H1 (cell line): ENCODE data around the gene TCIRG1. TPM values are rescaled to one million over a fixed set of nuclear protein-coding genes. Genes with fewer than 3 reads are reported as not detected.

Experiments used
- CTCF ChIA-PET: fragments of 300-600 bp; sonication (Branson Sonifier 250); formaldehyde crosslinking; loops from one replicate; lab custom pipeline; 2021; ENCODE audit not compliant: partially characterized antibody; lab: Charles Lee
- POLR2A ChIA-PET: fragments of 300-600 bp; sonication (Branson Sonifier 250); formaldehyde crosslinking; loops from one replicate; lab custom pipeline; 2021; ENCODE audit warnings: inconsistent platforms; ENCODE audit not compliant: partially characterized antibody; lab: Charles Lee
- DNase-seq, 2 experiments: peaks; one replicate each; pipeline versions ENCODE4 v3.0.0 to v3.0.0-alpha.2; 2010 to 2022; ENCODE audit warnings: low spot score in 2 of 2, low read depth in 1 of 2, mixed read lengths in 1 of 2
- FAIRE-seq: peaks from 2 replicates; lab custom pipeline; 2011; peaks lifted over from hg19 to GRCh38; lab: Jason Lieb, UNC
- H2AFZ ChIP-seq: 2 replicates; pipeline ENCODE4 v1.8.1; 2012; ENCODE audit warnings: low read length, inconsistent platforms
- H2AK5ac ChIP-seq: 2 replicates; pipeline ENCODE4 v1.6.1; 2013; ENCODE audit warnings: low read depth, low read length
- H2BK120ac ChIP-seq: replicated peaks from 2 replicates; pipeline ENCODE3; 2013; ENCODE audit warnings: low read depth, low read length, inconsistent platforms
- H2BK12ac ChIP-seq: 2 replicates; pipeline ENCODE4 v1.6.1; 2013; ENCODE audit warnings: low read depth, low read length
- H2BK15ac ChIP-seq: 2 replicates; pipeline ENCODE4 v1.6.1; 2013; ENCODE audit warnings: low read length
- H2BK20ac ChIP-seq: 2 replicates; pipeline ENCODE4 v1.6.1; 2013; ENCODE audit warnings: low read length
- H2BK5ac ChIP-seq: 2 replicates; pipeline ENCODE4 v1.6.1; 2013; ENCODE audit warnings: low read depth, low read length
- H3K14ac ChIP-seq: 2 replicates; pipeline ENCODE4 v1.6.1; 2013; ENCODE audit warnings: inconsistent platforms; ENCODE audit not compliant: insufficient read length
- H3K18ac ChIP-seq: 2 replicates; pipeline ENCODE4 v1.6.1; 2013; ENCODE audit warnings: low read length; ENCODE audit errors: extremely low read depth
- H3K23ac ChIP-seq: 2 replicates; pipeline ENCODE4 v1.6.1; 2013; ENCODE audit warnings: inconsistent platforms; ENCODE audit not compliant: insufficient read length
- H3K23me2 ChIP-seq: 2 replicates; pipeline ENCODE4 v1.6.1; 2013; ENCODE audit warnings: low read depth, low read length
- H3K27ac ChIP-seq: 2 replicates; pipeline ENCODE4 v1.6.1; 2011; ENCODE audit warnings: low read depth, low read length, inconsistent platforms
- H3K27me3 ChIP-seq, 4 experiments: replicated peaks in 1 of 4; 1 replicate in 1 of 4; 2 replicates in 3 of 4; pipeline versions ENCODE4 v1.6.1 to v1.8.1; 2011 to 2013; ENCODE audit warnings: low read length in 3 of 4, mild to moderate bottlenecking in 3 of 4, inconsistent platforms in 2 of 4, mixed read lengths in 2 of 4, moderate library complexity in 1 of 4; ENCODE audit not compliant: control insufficient read depth in 3 of 4, insufficient read depth in 3 of 4; ENCODE audit errors: extremely low read depth in 1 of 4
- H3K36me3 ChIP-seq, 4 experiments: 2 replicates each; pipeline versions ENCODE4 v1.6.1 to v1.8.1; 2011 to 2013; ENCODE audit warnings: mild to moderate bottlenecking in 4 of 4, low read length in 3 of 4, moderate library complexity in 2 of 4, control low read depth in 1 of 4, inconsistent platforms in 1 of 4; ENCODE audit not compliant: insufficient read depth in 4 of 4, control insufficient read depth in 2 of 4
- H3K4ac ChIP-seq: replicated peaks from 2 replicates; pipeline ENCODE3; 2013; ENCODE audit warnings: low read length, low read depth, mixed read lengths, inconsistent platforms; ENCODE audit not compliant: insufficient read length
- H3K4me1 ChIP-seq, 4 experiments: replicated peaks in 1 of 4; 1 replicate in 1 of 4; 2 replicates in 3 of 4; pipeline versions ENCODE4 v1.6.1 to v1.8.1; 2011 to 2013; ENCODE audit warnings: low read length in 3 of 4, inconsistent platforms in 2 of 4, mixed read lengths in 1 of 4; ENCODE audit not compliant: insufficient read depth in 4 of 4, control insufficient read depth in 3 of 4
- H3K4me2 ChIP-seq, 2 experiments: 2 replicates each; pipeline versions ENCODE4 v1.6.1 to v1.8.1; 2011 to 2013; ENCODE audit warnings: low read depth in 2 of 2, low read length in 2 of 2, control low read depth in 1 of 2, inconsistent platforms in 1 of 2, mild to moderate bottlenecking in 1 of 2; ENCODE audit not compliant: insufficient read depth in 1 of 2
- H3K4me3 ChIP-seq, 4 experiments: fragments of 200-600, 300-600 bp in 1 of 4; sonication (generic), shearing (Covaris generic), sonication (Bioruptor Twin) in 1 of 4; 2 replicates each; pipeline versions ENCODE4 v1.5.1 to v1.8.1; 2011 to 2016; ENCODE audit warnings: low read length in 4 of 4, low read depth in 3 of 4, control low read depth in 2 of 4, inconsistent platforms in 2 of 4, mild to moderate bottlenecking in 2 of 4, mixed read lengths in 1 of 4, moderate library complexity in 1 of 4; ENCODE audit not compliant: insufficient read depth in 2 of 4; ENCODE audit errors: extremely low read depth in 1 of 4
- H3K56ac ChIP-seq: replicated peaks from 2 replicates; pipeline ENCODE3; 2013; ENCODE audit warnings: low read depth, mild to moderate bottlenecking, mixed read lengths, low read length, inconsistent platforms; ENCODE audit not compliant: insufficient read length
- H3K79me1 ChIP-seq: 2 replicates; pipeline ENCODE4 v1.6.1; 2013; ENCODE audit warnings: low read depth, low read length, control low read depth
- H3K79me2 ChIP-seq, 2 experiments: 2 replicates each; pipeline versions ENCODE4 v1.6.1 to v1.8.1; 2012 to 2013; ENCODE audit warnings: low read length in 2 of 2, mild to moderate bottlenecking in 2 of 2, inconsistent platforms in 1 of 2; ENCODE audit not compliant: insufficient read depth in 2 of 2, control insufficient read depth in 1 of 2
- H3K9ac ChIP-seq, 4 experiments: replicated peaks in 1 of 4; 1 replicate in 1 of 4; 2 replicates in 3 of 4; pipeline versions ENCODE4 v1.6.1 to v1.8.1; 2011 to 2013; ENCODE audit warnings: low read depth in 3 of 4, low read length in 3 of 4, control low read depth in 2 of 4, mild to moderate bottlenecking in 2 of 4, moderate library complexity in 2 of 4, inconsistent platforms in 1 of 4; ENCODE audit errors: extremely low read depth in 1 of 4
- H3K9me3 ChIP-seq, 2 experiments: 2 replicates each; pipeline versions ENCODE4 v1.6.1 to v1.8.1; 2012 to 2013; ENCODE audit warnings: mild to moderate bottlenecking in 2 of 2, moderate library complexity in 2 of 2, control low read depth in 1 of 2, inconsistent platforms in 1 of 2, low read depth in 1 of 2, low read length in 1 of 2, mixed read lengths in 1 of 2; ENCODE audit not compliant: insufficient read depth in 2 of 2
- H4K20me1 ChIP-seq, 2 experiments: replicated peaks in 1 of 2; 2 replicates each; pipeline versions ENCODE3 to v1.8.1; 2011 to 2013; ENCODE audit warnings: inconsistent platforms in 2 of 2, low read length in 2 of 2, mild to moderate bottlenecking in 1 of 2; ENCODE audit not compliant: insufficient read depth in 2 of 2, control insufficient read depth in 1 of 2
- H4K5ac ChIP-seq: 2 replicates; pipeline ENCODE4 v1.6.1; 2013; ENCODE audit warnings: low read length, low read depth, mixed read lengths, inconsistent platforms; ENCODE audit not compliant: insufficient read length
- H4K8ac ChIP-seq: 2 replicates; pipeline ENCODE4 v1.8.0; 2013; ENCODE audit warnings: mild to moderate bottlenecking, moderate library complexity, low read length, inconsistent platforms; ENCODE audit not compliant: insufficient read depth; ENCODE audit errors: extremely low read depth
- H4K91ac ChIP-seq: replicated peaks from 2 replicates; pipeline ENCODE3; 2013; ENCODE audit warnings: low read length, mixed read lengths, inconsistent platforms; ENCODE audit not compliant: insufficient read length
- CBX5 ChIP-seq: fragments of 300-800, 300-1000 bp; sonication (generic); IDR thresholded peaks from 2 replicates; pipeline ENCODE4 v1.7.1; 2016; ENCODE audit warnings: antibody characterized with exemption, low read length, low read depth
- CHD1 ChIP-seq: IDR thresholded peaks from 2 replicates; pipeline ENCODE4 v1.6.1; 2012; ENCODE audit warnings: low read depth, low read length, improper control_type of control experiment
- CTBP2 ChIP-seq: IDR thresholded peaks from 2 replicates; pipeline ENCODE4 v1.7.0; 2011; ENCODE audit warnings: borderline replicate concordance, mild to moderate bottlenecking, moderate library complexity, mixed read lengths, low read length; ENCODE audit not compliant: insufficient read depth, insufficient read length
- GTF2F1 ChIP-seq: IDR thresholded peaks from 2 replicates; pipeline ENCODE4 v1.6.1; 2012; ENCODE audit warnings: low read depth, low read length, improper control_type of control experiment, borderline replicate concordance
- POU5F1 ChIP-seq: IDR thresholded peaks from 2 replicates; pipeline ENCODE4 v1.6.1; 2011; ENCODE audit warnings: low read depth, mild to moderate bottlenecking, low read length, moderate library complexity
- RBBP5 ChIP-seq: IDR thresholded peaks from 2 replicates; pipeline ENCODE4 v1.7.1; 2012; ENCODE audit warnings: low read depth, mild to moderate bottlenecking, inconsistent platforms, low read length, moderate library complexity, borderline replicate concordance
- TAF1 ChIP-seq: IDR thresholded peaks from 2 replicates; pipeline ENCODE4 v1.6.1; 2011; ENCODE audit warnings: mild to moderate bottlenecking, low read depth, low read length
- WGBS, 2 experiments: shearing (Covaris generic) in 1 of 2; methylation state at CpG; one replicate each; pipeline versions ENCODE4 v1.1.6 to v1.1.7; 2013 to 2015; ENCODE audit warnings: low lambda C conversion rate in 2 of 2, mixed read lengths in 2 of 2, inconsistent platforms in 1 of 2, low coverage in 1 of 2, missing lambda C conversion rate in 1 of 2; ENCODE audit not compliant: insufficient replicate concordance in 2 of 2, insufficient coverage in 1 of 2, insufficient read length in 1 of 2; ENCODE audit errors: extremely low coverage in 1 of 2, missing lambda C conversion rate in 1 of 2; 5-methylcytosine and 5-hydroxymethylcytosine counted together
- polyA plus RNA-seq, 7 experiments: library from polyadenylated mRNA; depleted of rRNA in 3 of 7; stranded (reverse) in 5 of 7; unstranded in 2 of 7; fragments of >200 nt in 5 of 7; fragments of 200-250 nt in 2 of 7; gene quantifications; 1 replicate in 5 of 7; 2 replicates in 1 of 7; 4 replicates in 1 of 7; pipeline versions ENCODE4 v1.2.1 to v1.2.3, GENCODE V29; 2011 to 2013; ENCODE audit warnings: missing spikeins in 2 of 7, mixed read lengths in 2 of 7
- total RNA-seq: library from RNA; stranded (reverse); fragmentation: NEBNext Ultra II Directional; extraction: Animal tissue kit (Norgen Biotek cat#: 25700); gene quantifications from 2 replicates; pipeline ENCODE4 v1.2.1, GENCODE V29; 2021

The TCIRG1 gene
- total and polyA plus RNA-seq, 2 of the 8 experiments (the other 6 are each of a cell fraction or from before 2014, with no cell fraction given), result 25.3 to 39.6 TPM

- Histone ChIP-seq H3K4ac (no peak overlapping the region), H2BK15ac (no peak overlapping the region), H4K91ac (no peak overlapping the region), H3K14ac (no peak overlapping the region), H3K4me2 (no peak overlapping the region), H2BK20ac (no peak overlapping the region), H3K79me1 (no peaks in the 10 kb centered on the region), H3K79me2 (no peaks in the 10 kb centered on the region), H3K4me1 (peaks cover 0 to 13% (median 6%) of the 10 kb centered on the region in 4 experiments; a peak in 6 of 7 replicates), H2BK12ac (no peak overlapping the region), H2BK120ac (no peak overlapping the region), H2BK5ac (no peak overlapping the region), H2AFZ (no peak overlapping the region), H3K9me3 (no peaks in the 10 kb centered on the region), H3K4me3 (no peak overlapping the region), H3K23me2 (no peaks in the 10 kb centered on the region), H3K18ac (no peak overlapping the region), H3K36me3 (no peaks in the 10 kb centered on the region), H3K23ac (no peak overlapping the region), H3K27me3 (no peaks in the 10 kb centered on the region), H3K56ac (no peak overlapping the region), H4K5ac (no peak overlapping the region), H4K20me1 (no peaks in the 10 kb centered on the region)
- POLR2A ChIA-PET, result interaction anchor here (1.0 to 2.8 kb wide), 3 partner anchors 9 to 22 kb away, joined by 3 to 14 read pairs (median 4); partner anchors contain the start of gene TCIRG1
- FAIRE-seq (no peak), DNase-seq (no peak)
- 99% methylated on average over 6 of the region's 8 CpGs; no CpG with 5 or more reads in 1 of the 2 experiments for WGBS, 2 experiments
- CTCF ChIA-PET, result interaction anchor here (0.7 kb wide), 1 partner anchor 9 kb away, joined by 3 read pairs; no protein-coding TSS in a partner anchor
- TF ChIP-seq CBX5 (no peak), TAF1 (no peak), POU5F1 (no peak), CTBP2 (no peak), CHD1 (no peak), GTF2F1 (no peak), RBBP5 (no peak)
- TF ChIP-seq, all 59 proteins: peak for 0
- H4K8ac ChIP-seq, result no peak overlapping the region; the same call in 1 of the 2 replicates
- no peak overlapping the region for H3K27ac ChIP-seq
- H3K9ac ChIP-seq, result no peak overlapping the region
- H2AK5ac ChIP-seq, result no peak overlapping the region
Observed at GRCh38 chr11:68015467-68015866, 23.4 kb upstream of the TCIRG1 start.
